ENCODE results near the gene GTF3A.

- no peak for TF ChIP-seq POLR2A (IDR thresholded peaks at IDR 0.05; ENCODE audit: extremely low read depth, insufficient read length)
- TF ChIP-seq CTCF (IDR thresholded peaks at IDR 0.05; ENCODE audit: low read depth, low read length): no peak
Measured at GRCh38 chr13:27395007-27395510, 29.4 kb upstream of the GTF3A start.
